ENCODE results near the gene TLR9.
A peak's percentile ranks its signal among the peaks of the same experiment; 100 is the strongest.

Gene TLR9

DNA sequence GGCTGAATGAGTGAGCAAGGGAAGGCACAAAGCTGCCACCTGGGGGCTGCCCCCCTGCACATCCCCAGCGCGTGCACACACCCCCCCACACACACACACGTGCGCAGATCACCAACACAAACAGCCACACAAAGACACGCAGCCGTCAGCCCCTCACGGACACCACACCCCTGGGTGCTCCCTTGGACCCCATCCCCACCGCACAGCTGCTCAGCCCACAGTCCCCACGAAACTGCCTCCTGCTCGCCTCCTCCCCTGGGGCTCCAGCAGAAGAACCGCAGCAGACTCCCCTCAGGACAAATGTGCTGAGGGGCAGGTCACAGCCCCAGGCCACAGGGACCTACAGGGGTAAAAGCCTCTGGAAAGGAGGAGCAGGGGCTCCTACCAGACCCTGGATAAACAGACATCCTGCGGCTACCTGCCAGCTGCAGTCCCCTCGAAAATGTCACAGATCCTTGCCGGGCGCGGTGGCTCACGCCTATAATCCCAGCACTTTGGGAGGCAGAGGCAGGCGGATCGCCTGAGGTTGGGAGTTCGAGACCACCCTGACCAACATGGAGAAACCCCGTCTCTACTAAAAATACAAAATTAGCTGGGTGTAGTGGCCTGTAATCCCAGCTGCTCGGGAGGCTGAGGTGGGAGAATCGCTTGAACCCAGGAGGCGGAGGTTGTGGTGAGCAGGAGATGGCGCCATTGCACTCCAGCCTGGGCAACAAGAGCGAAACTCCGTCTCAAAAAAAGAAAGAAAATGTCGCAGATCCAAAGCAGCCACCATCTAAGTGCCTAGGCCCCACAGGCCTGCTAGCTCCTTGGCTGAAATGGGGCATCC lies 7.0 kb upstream of the TLR9 start:
- DNase-seq = no peak

DNA sequence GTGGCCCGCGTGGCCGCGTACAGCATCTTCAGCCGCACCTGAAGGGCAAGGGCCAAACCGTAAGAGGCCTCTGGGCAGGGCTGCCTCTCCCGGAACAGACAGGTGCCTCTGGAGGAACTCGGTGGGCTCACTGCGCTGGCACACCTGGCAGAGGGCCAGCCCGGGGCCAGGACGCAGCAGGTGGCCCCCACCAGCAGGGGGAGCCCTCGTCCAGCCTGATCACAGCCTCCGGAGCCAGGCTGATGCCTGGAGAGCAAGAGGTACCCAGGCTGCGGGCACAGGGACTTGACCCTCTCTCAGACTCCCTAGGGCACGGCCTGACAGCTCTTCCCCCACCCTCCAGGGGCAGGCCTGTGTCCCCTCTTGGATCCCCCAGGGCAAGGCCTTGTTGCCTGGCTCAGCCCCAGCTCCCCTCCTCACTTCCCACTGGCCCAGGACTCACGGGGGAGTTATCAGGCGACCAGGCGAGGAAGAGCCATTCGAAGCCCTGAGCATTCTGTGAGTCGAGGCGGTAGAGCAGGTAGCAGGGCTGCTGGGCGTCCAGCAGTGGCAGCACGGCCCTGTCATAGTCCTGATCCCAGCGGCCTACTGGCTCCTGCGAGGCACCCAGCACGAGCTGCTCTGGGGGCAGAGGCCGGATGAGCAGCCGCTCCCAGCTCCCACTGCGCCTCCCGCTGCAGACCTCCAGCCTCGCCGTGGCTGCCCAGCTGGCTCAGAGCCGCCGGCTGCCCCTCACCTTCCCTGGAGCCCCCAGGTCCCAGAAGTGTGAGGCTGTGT lies 6.2 kb upstream of the TLR9 start:
- peak; percentile 49 for DNase-seq

DNA sequence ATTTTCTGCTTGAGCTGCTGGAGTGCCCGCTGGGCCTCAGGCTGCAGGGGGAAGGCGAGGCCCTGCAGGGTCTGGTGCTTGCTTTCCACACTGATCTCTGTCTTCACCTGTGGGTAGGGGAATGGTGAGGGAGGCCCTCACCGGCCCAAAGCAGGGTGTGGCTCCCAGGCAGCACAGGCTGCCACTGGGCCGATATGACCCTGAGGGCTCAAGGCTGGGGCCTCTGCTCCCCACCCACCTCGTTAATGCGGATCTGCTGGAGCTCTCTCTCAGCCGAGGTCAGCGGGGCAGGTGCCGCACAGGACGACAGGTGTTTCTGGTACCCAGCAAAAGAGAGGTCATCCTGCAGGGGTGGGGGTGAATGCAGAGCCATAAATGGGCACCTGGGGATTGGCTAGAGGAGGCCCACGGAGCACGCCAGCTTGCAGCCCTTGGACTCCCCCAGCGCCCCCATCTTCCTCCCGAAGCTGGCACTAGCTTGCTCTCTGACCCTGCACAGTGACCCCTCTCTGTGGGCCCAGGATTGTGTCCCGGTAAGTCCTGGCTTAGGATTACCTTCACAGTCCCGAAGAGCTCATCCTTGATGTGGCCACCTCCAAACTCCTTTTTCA lies 5.5 kb upstream of the TLR9 start:
- DNase-seq = no peak

DNA sequence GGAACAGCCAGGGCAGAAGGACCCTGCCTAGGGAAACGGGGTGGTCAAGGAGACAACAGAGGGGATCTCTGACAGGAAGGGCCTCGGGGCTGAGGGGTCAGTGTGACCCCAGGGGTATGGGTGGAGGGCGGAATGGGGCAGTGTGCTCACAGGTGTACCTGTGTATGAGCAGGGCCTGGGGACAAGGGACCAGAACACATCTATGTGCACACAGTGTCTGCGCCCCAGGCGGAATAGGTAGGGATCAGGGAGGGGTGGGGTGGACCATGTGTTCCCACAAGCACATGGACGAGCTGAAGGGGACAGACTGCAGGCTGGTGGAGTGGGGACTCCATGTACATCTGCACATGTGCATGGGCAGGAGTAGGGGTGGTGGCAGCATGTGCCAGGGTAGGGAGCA lies 5.0 kb upstream of the TLR9 start:
- no peak for DNase-seq

DNA sequence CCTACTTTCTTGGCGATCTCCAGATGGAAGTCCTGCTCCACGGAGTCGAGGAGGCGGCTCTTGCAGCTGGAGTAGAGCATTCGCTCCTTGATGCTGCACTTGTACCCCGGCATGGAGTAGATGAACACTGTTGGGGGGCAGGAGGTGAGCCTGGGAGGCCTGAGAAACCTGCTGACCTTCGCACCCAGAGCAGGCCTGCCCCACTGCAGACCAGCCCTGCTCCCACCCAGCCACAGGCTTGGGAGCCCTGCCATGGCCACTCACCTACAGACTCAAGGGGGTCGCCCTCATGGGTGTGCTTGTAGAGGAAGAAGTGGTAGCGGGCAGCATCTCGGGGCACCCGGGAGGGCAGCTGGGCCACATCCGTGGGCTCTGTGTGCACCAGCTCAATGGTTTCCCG lies 4.2 kb upstream of the TLR9 start:
- no peak for DNase-seq

DNA sequence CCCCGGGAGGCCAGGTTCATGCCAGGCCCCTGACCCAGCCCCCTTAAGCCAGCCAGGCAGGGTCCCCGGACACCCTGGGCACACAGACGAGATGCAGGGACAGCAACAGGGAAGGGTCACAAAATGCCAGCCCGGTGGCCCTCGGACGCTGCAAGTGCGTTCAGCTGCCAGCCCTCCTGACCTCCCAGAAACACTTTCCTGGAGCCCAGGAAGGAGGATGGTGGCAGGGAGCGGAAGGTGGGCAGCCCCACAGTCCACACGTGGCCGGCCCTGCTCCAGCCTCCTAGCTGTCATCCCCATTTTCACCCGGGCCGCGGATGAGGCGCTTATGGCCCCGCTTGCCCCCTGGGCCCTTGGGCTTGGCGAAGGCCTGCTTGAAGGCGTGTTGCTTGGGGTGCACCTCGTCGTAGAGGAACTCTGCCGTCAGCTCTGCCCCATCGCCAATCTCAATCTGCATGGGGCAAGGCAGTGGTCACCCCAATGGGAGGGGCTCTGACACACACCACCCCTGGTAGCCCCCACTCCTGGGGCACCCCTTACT lies 3.4 kb upstream of the TLR9 start:
- DNase-seq = no peak

DNA sequence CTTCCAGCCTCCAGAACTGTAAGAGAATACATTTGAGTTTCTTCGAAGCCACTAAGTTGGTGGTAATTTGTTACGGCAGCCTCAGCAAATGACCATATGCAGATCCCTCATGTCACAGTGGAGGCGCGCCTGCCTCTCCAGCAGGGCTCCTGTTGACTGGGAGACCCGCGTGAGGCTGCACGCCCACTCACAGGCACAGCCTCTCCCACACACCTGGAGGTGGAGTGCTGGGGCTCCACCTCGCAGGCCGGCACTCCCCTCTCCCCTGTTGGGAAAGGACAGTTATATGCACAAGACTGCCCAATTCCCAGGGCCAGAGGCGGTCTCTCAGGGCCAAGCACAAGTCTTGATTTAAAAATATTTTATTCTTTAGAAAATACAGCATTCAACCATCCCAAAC lies 2.8 kb upstream of the TLR9 start:
- no peak for DNase-seq

DNA sequence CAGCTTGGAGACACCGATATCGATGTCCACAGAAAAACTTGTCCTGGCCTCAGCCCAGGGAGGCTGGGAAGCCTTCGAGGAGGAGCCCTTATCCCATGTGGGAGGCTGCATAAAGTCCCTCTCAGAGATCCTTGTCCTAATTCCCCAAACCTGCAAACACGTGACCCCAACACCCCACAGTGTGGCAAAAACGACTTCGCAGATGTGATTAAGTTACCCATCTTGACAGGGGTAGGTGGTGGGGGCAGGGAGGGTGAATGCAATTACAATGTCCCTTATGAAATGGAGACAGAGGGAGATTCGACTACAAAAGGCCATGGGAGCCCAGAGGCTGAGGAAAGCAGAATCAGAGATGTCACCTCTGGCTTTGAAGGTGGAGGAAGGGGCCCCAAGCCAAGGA lies 2.3 kb upstream of the TLR9 start:
- no peak for DNase-seq

DNA sequence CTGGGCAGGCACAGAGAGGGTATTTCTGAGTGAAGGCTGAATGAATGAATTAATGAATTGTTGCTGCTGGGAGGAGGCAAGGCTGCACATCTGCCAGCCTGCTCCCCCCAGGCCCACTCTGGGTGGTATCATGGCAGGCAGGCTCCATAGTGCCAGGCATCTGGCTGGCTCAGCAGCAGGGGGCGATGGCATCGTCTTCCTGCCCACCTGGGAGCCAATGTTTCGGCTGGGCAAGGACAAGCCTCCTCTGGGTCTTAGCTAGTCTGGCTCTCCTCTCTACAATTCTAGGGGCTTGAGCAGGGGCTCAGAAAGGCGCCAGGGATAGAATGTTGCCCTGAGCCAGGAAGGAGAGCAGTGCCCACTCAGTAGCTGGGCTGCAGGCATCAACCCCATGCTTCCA lies 1.7 kb upstream of the TLR9 start:
- DNase-seq = no peak

DNA sequence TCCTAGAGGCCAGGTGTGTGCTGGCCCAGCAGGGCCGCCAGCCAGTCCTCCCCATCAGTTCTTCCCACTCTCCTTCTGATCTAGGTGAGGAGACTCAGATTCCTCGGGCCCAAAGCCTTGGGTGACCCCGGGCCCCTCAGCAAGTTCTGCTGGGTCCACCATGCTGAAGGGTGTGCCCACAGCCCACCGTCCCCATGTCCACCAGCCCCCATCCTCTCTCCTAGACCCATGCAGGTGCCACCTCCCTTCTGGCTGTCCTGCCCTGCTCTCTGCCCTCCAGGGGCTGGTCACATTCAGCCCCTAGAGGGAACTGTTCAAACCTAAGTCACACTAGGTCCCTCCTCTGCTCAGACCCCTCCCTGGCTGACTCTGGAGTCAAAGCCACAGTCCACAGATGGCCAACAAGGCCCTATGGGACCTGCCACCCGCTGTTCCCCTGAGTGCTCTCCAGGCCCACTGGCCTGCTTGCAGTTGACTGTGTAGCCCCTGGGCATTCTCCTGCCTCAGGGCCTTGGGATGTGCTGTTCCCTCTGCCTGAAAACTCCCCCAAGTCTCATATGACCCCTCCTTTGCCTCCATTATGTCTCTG lies 878 bp upstream of the TLR9 start:
- DNase-seq = no peak

DNA sequence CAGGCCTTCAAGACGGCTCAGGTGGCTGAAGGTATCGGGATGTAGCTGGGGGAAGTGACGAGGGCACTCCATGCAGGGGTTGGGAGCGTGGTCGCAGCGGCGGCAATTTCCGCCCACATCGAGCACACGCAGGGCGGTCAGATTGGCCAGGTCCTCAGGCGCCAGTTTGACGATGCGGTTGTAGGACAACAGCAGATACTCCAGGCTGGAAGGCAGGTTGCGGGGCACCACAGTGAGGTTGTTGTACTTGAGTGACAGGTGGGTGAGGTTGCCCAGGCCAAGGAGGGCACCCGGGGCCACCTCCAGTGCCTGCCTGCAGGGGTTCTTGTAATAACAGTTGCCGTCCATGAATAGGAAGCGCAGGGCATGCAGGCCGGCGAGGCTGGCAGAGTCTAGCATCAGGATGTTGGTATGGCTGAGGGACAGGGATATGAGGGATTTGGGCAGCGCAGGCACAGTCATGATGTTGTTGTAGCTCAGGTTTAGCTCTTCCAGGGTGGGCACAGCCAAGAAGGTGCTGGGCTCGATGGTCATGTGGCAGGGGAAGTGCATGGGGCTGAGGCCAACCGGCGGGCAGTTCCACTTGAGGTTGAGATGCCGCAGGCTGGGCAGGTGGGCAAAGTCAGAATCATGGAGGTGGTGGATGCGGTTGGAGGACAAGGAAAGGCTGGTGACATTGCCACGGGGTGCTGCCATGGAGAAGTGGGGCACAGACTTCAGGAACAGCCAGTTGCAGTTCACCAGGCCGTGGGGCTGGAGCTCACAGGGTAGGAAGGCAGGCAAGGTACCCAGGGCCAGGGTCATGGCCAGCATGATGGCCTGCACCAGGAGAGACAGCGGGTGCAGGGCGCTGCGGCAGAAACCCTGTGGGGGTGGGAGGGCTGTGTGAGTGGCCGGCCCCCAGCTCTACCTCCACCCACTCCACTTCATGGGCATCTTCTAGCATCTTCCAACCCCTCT lies 1.7 kb downstream of the TLR9 start:
- DNase-seq = no peak

DNA sequence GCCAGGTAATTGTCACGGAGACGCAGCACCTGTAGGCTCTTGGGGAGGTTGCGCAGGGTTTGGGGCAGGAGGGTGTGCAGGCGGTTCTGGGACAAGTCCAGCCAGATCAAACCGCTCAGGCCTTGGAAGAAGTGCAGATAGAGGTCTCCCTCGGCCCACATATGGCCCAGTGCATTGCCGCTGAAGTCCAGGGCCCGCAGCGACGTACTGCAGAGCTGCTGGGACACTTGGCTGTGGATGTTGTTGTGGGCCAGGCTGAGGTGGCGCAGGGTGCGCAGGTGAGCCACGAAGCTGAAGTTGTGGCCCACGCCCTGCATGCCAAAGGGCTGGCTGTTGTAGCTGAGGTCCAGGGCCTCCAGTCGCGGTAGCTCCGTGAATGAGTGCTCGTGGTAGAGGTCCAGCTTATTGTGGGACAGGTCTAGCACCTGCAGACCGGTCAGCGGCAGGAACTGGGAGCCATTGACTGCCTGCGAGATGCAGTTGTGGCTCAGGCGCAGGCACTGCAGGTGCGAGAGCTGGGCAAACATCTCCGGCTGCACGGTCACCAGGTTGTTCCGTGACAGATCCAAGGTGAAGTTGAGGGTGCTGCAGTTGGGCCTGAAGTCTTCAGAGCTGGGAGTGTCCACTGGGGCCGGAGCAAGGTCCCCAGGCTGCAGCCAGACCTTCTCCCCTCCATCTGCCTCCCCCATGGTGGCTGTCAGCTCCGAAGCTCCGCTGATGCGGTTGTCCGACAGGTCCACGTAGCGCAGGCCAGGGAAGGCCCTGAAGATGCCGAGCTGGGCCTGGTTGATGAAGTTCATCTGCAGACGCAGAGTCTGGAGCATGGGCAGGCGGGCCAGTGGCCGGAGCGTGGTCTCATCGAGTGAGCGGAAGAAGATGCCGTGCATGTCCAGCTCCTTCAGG lies 2.9 kb downstream of the TLR9 start:
- DNase-seq = no peak

DNA sequence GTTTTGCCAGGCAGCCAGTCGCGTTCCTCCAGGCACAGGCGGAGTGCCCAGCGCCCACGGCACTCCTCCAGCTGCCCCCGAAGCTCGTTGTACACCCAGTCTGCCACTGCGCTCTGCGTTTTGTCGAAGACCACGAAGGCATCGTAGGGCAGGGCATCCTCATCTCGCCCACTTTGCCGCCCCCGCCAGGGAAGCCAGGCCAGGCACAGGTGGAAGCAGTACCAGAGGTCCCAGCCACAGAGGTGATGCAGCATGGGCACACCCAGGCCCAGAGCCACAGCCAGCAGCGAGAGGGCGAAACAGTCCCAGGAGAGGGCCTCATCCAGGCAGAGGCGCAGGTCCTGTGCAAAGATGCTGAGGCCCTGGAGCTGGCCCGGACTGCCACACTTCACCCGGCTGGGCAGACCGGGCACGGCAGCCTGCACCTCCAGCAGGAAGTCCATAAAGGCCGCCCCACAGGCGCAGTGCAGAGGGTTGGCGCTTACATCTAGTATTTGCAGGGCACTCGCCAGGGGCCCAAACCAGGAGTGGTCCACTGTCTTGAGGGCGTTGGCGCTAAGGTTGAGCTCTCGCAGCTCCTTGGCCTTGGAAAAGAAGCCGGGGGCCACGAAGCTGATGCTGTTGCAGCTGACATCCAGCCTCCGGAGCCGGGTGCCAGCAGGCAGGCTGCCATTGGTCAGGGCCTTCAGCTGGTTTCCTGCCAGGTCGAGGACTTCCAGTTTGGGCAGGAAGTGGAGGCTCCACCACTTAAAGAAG lies 3.7 kb downstream of the TLR9 start:
- DNase-seq = no peak

DNA sequence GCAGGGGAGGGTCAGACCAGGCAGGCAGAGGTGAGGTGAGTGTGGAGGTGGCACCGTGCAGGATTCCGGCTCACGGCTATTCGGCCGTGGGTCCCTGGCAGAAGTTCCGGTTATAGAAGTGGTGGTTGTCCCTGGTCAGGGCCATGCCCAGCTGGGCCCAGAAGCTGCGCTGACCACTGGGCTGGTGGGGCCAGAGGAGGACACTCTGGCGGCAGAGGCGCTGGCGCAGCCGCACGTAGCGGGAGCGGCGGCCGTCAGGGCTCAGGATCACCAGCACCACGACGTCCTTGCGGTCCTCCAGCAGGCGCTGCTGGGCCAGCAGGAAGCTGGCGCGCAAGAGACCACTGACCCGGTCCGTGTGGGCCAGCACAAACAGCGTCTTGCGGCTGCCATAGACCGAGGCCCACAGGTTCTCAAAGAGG lies 4.3 kb downstream of the TLR9 start:
- no peak for DNase-seq

DNA sequence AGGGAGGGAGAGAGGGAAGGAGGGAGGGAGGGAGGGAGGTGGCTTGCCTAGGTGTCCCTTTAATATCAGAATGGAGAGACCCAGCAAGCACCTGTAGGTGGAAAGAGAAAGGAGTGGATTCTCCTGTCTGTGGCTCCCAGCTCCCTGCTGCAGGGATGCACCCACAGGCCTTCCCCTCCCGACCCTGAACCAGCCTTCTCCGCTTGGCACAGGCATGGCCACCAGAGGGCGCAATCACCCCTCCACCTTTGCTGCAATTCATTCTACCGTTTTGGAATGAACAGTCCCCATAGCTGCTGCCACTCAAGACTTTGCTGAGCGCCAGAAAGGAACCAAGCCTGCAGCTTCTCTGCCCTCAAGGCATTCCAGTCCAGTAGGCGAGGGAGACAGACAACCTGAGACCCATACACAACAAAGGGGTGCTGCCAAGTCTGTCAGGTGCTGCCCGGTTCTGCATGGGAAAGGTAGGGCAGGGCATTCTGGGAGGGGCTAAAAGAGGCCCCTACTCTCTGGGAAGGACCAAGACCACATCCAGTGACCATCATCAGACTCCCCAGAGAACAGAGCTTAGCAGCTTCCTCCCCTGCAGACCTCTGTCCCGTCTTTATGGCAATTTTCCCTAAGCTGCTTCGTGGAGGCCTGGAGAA lies 4.9 kb downstream of the TLR9 start:
- DNase-seq = peak; percentile 67

DNA sequence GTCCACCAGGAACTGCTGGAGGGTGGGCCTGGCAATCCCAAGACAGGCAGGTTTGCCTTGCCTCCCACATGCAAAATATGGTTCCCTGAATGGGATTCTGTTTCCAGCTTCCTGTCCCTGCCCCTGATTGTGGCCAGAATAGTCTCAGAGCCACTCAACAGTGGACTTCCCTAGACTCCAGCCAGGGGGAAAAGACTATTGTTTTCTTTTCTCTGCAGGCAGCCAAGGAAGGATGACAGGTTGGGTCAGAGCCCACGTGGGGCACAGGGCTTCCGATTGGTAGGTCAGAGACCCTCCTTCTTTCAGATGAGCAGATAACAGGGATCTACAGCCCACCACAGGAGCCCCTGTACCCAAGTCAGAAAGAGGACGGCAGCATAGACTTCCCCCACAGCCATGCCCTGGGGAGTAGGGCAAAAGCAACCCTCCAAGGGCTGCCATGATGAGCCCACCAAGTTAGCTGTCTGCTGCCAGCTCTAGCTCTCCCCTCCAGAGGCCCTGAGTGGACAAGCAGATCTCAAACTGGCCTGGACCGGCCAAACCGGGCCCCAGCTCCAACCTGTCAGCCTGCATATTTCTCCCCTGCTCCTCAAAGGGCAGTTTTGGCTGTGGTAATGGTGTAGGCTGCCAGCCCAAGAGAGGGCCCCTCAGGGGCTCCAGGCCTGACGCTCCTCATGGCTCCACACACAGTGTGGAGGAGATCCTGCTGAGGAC lies 6.4 kb downstream of the TLR9 start:
- DNase-seq = no peak

DNA sequence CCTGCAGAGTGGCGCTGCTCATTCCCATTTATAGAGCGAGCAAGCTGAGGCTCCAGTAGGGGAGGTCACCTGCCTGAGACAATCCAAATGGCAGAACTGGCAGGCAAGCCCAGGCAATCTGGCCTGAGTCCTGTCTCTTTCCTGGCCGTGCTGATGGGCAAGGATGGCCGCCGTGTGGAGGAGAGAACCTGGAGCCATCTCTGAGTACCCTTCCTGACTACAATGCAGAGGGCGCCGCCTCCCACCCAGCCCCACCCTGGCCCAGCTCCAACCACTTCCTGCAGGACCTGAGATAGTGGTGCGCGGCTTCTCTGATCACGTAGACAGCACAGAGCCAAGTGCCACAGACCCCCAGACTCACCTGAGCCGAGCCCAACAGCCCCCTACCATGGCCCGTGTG lies 7.0 kb downstream of the TLR9 start:
- DNase-seq = no peak

DNA sequence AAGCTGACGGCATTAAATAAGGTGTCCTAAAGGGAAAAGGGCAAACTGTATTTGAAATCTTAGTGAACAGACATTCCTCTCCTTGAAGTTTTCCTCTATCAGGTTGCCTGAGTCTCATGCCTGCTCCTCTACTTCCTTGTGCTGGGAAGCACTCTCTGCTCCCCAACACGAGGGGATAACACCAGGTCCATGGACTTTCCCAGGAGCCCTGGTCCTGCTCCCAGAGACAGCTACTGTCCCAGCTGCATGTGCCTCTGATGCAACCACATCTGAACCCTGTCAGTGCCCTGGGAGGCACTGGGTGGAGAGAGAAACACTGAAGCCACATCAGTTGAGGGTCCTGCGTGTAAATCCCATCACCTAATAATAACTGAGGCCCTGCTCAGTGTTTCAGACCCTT lies 7.4 kb downstream of the TLR9 start:
- DNase-seq = no peak

DNA sequence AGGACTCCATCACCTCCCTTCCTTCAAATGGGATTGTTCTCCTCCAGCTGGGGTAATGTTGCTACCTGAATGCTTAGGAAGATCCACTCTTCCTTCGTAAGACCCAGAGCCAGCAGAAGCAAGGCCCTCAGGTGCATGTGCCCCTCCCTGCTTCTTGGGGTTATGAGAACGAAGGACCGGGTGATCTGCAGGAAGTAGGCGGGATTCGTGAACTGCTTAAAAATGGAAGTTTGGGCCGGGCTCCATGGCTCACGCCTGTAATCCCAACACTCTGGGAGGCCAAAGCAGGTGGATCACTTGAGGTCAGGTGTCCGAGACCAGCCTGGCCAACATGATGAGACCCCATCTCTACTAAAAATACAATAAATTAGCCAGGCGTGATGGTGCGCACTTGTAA lies 8.0 kb downstream of the TLR9 start:
- no peak for DNase-seq

Measured in fibroblast of skin of back (primary cell).